DND-41 (cell line): ENCODE data around the gene ETV1.
A peak's percentile ranks its signal among the peaks of the same experiment; 100 is the strongest.

Experiments
- ATAC-seq: fragments of 200-7000 bp; cut with Tn5 transposase; 3 replicates; pipeline ENCODE4 v1.9.1; 2021; ENCODE audit warnings: low read depth; ENCODE audit not compliant: insufficient read depth
- DNase-seq: peaks from one replicate; pipeline ENCODE4 v3.0.0-alpha.2; 2020
- H2AFZ ChIP-seq: 2 replicates; pipeline ENCODE4 v1.6.0; 2012; ENCODE audit warnings: low read depth, low read length
- H3K27ac ChIP-seq: 2 replicates; pipeline ENCODE4 v1.5.1; 2012; ENCODE audit warnings: low read length, inconsistent platforms
- H3K27me3 ChIP-seq: fragments of 200-600 bp; sonication (generic); 2 replicates; pipeline ENCODE4 v1.6.0; 2012; ENCODE audit warnings: low read length, mild to moderate bottlenecking, inconsistent platforms; ENCODE audit not compliant: insufficient read depth, poor library complexity
- H3K36me3 ChIP-seq: 2 replicates; pipeline ENCODE4 v1.5.1; 2012; ENCODE audit warnings: low read length, inconsistent platforms; ENCODE audit not compliant: insufficient read depth
- H3K4me1 ChIP-seq: 2 replicates; pipeline ENCODE4 v1.5.1; 2012; ENCODE audit warnings: mild to moderate bottlenecking, low read length; ENCODE audit not compliant: insufficient read depth
- H3K4me2 ChIP-seq: 2 replicates; pipeline ENCODE4 v1.6.0; 2012; ENCODE audit warnings: mild to moderate bottlenecking, moderate library complexity, low read length, inconsistent platforms; ENCODE audit not compliant: insufficient read depth
- H3K4me3 ChIP-seq, 2 experiments: fragments of 200-600 bp in 1 of 2; shearing (Covaris generic) in 1 of 2; 2 replicates each; pipeline ENCODE4 v1.5.1; 2012 to 2016; ENCODE audit warnings: inconsistent platforms in 2 of 2, low read length in 2 of 2, mild to moderate bottlenecking in 2 of 2, low read depth in 1 of 2, moderate library complexity in 1 of 2
- H3K79me2 ChIP-seq: 2 replicates; pipeline ENCODE4 v1.6.0; 2012; ENCODE audit warnings: low read length, inconsistent platforms; ENCODE audit not compliant: insufficient read depth
- H3K9ac ChIP-seq: 2 replicates; pipeline ENCODE4 v1.6.0; 2012; ENCODE audit warnings: low read depth, mild to moderate bottlenecking, inconsistent platforms, low read length, moderate library complexity
- H3K9me3 ChIP-seq: 2 replicates; pipeline ENCODE4 v1.5.1; 2012; ENCODE audit warnings: low read length, moderate library complexity, mild to moderate bottlenecking, inconsistent platforms; ENCODE audit not compliant: insufficient read depth, severe bottlenecking
- H4K20me1 ChIP-seq: 2 replicates; pipeline ENCODE4 v1.6.0; 2012; ENCODE audit warnings: low read length; ENCODE audit not compliant: insufficient read depth
- CTCF ChIP-seq: IDR thresholded peaks from 2 replicates; pipeline ENCODE4 v1.5.1; 2012; ENCODE audit warnings: borderline replicate concordance, low read length, moderate library complexity, mild to moderate bottlenecking; ENCODE audit not compliant: poor library complexity, severe bottlenecking; ENCODE audit errors: extremely low read depth
- EZH2 ChIP-seq: IDR thresholded peaks from 3 replicates; pipeline ENCODE4 v1.6.1; 2012; ENCODE audit warnings: borderline replicate concordance, low read depth, mild to moderate bottlenecking, moderate library complexity, low read length, inconsistent platforms; ENCODE audit not compliant: severe bottlenecking

The ETV1 gene

GRCh38 chr7:13908667-13909397, 80.6 kb downstream of the ETV1 start:
- Histone ChIP-seq H2AFZ (no peak overlapping the region), H3K27ac (0 out of 2 replicates have a peak overlapping the region, but pooled peaks have one; percentile 17), H3K36me3 (no peaks in the 10 kb centered on the region), H3K79me2 (no peaks in the 10 kb centered on the region), H3K4me1 (peaks cover 44% of the 10 kb centered on the region), H3K27me3 (no peaks in the 10 kb centered on the region), H3K4me3 (no peak overlapping the region), H4K20me1 (no peaks in the 10 kb centered on the region), H3K4me2 (no peak overlapping the region), H3K9me3 (no peaks in the 10 kb centered on the region), H3K9ac (no peak overlapping the region)
- peak; percentile 55 for DNase-seq
- ATAC-seq: peak; percentile 63
- no peak for TF ChIP-seq EZH2
- TF ChIP-seq CTCF: no peak

- Histone ChIP-seq H3K4me3 (no peak overlapping the region), H3K79me2 (no peaks in the 10 kb centered on the region), H3K36me3 (no peaks in the 10 kb centered on the region), H3K9ac (no peak overlapping the region), H3K27ac (no peak overlapping the region), H3K27me3 (no peaks in the 10 kb centered on the region), H4K20me1 (no peaks in the 10 kb centered on the region), H3K4me1 (peaks cover 44% of the 10 kb centered on the region), H3K9me3 (no peaks in the 10 kb centered on the region), H3K4me2 (no peak overlapping the region), H2AFZ (no peak overlapping the region)
- no peak for DNase-seq
- TF ChIP-seq CTCF (no peak), EZH2 (no peak)
- ATAC-seq: no peak
These were observed 81.6 kb downstream of the ETV1 start for GRCh38 chr7:13907831-13908230.

- no peak overlapping the region for H3K4me3 ChIP-seq
These were observed 84.8 kb downstream of the ETV1 start for GRCh38 chr7:13904689-13905088.

More at GRCh38 chr7:13904689-13905088, 84.8 kb downstream of the ETV1 start:
- H3K79me2 ChIP-seq: no peaks in the 10 kb centered on the region
- no peak overlapping the region for H3K9ac ChIP-seq
- no peaks in the 10 kb centered on the region for H3K36me3 ChIP-seq
- no peak overlapping the region for H3K27ac ChIP-seq
- no peak for DNase-seq
- no peaks in the 10 kb centered on the region for H3K27me3 ChIP-seq
- no peak overlapping the region for H3K4me2 ChIP-seq
- no peaks in the 10 kb centered on the region for H3K9me3 ChIP-seq
- H4K20me1 ChIP-seq: no peaks in the 10 kb centered on the region
- no peak for ATAC-seq
- H2AFZ ChIP-seq: no peak overlapping the region
- no peak for TF ChIP-seq CTCF
- no peak for TF ChIP-seq EZH2
- H3K4me1 ChIP-seq: peaks cover 17% of the 10 kb centered on the region
